ENCODE results near the gene APBB3. TPM values are rescaled to one million over a fixed set of nuclear protein-coding genes. Genes with fewer than 3 reads are reported as not detected.

APBB3 gene
- total RNA-seq, 1 experiment from 2014 or later, result 25.1 TPM

DNA sequence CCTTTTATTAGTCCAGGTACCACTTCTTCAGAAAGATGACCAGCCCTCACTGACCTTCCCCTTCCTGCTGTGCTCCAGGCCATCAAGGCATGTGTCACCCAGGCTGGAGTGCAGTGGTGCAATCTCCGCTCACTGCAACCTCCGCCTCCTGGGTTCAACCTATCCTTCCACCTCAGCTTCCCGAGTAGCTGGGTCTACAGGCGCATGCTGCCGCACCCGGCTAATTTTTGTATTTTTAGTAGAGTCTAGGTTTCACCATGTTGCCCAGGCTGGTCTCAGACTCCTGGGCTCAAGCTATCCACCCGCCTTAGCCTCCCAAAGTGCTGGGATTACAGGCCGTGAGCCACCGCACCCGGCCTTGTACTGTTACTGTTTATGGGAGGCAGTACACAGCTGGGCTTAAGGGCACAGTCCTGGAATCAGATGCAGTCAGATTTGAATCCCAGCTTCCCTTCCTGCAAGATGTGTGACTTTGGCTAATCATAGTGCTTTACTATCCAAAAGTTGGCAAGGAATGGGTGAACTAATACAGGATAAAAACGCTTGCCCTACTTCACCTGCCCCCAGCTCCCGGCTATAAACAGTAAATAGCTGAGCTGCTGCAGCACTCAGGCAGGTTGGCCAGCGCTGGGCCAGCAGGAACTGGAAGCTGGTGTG, 17.4 kb downstream of the APBB3 start:
- peaks cover 93% of the 10 kb centered on the region for H3K36me3 Mint-ChIP-seq (ENCODE audit: insufficient read depth, unreplicated experiment)
- BruUV-seq (replicated peaks), result no TSS peak
- Histone ChIP-seq H3K36me3 (ENCODE audit: control insufficient read depth, insufficient read depth, low read length) (peaks cover 6% of the 10 kb centered on the region), H3K4me1 (peaks cover 13% of the 10 kb centered on the region), H3K9me3 (no peaks in the 10 kb centered on the region), H3K27me3 (replicated peaks; ENCODE audit: control insufficient read depth, insufficient read depth, low read length) (no peaks in the 10 kb centered on the region), H3K4me3 (ENCODE audit: low read depth, low read length) (peak overlapping the region; percentile 13; the same call in 1 of the 2 replicates)
- H3K4me1 Mint-ChIP-seq (ENCODE audit: low read depth, unreplicated experiment), result peaks cover 19% of the 10 kb centered on the region
- ChIA-PET CTCF (interaction anchor here (0.6 to 1.7 kb wide), 15 partner anchors 10 to 200 kb away, joined by 3 to 10 read pairs (median 4); partner anchors contain the start of genes APBB3, CD14, HARS1 and HBEGF), POLR2A (interaction anchor here (0.5 to 2.1 kb wide), 12 partner anchors 10 to 173 kb away, joined by 3 to 30 read pairs (median 4); partner anchors contain the start of genes ANKHD1, APBB3, HARS1 and HARS2)
- intact Hi-C loops (cut with micrococcal nuclease; ENCODE audit: unreplicated experiment), result loop anchor here (1.0 to 2.0 kb wide), 6 partner anchors 10 to 174 kb away; partner anchors contain the start of genes APBB3, CD14, SLC35A4 and SRA1
- peak in 1 of 2 experiments; percentile 28 for DNase-seq
- H3K27me3 Mint-ChIP-seq (ENCODE audit: insufficient read depth, unreplicated experiment), result no peaks in the 10 kb centered on the region
- TF ChIP-seq, protein P1, sequence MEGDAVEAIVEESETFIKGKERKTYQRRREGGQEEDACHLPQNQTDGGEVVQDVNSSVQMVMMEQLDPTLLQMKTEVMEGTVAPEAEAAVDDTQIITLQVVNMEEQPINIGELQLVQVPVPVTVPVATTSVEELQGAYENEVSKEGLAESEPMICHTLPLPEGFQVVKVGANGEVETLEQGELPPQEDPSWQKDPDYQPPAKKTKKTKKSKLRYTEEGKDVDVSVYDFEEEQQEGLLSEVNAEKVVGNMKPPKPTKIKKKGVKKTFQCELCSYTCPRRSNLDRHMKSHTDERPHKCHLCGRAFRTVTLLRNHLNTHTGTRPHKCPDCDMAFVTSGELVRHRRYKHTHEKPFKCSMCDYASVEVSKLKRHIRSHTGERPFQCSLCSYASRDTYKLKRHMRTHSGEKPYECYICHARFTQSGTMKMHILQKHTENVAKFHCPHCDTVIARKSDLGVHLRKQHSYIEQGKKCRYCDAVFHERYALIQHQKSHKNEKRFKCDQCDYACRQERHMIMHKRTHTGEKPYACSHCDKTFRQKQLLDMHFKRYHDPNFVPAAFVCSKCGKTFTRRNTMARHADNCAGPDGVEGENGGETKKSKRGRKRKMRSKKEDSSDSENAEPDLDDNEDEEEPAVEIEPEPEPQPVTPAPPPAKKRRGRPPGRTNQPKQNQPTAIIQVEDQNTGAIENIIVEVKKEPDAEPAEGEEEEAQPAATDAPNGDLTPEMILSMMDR (IDR thresholded peaks at IDR 0.05; ENCODE audit: insufficient read depth in 1 of 2, low read depth in 1 of 2, low read length in 1 of 2, severe bottlenecking in 1 of 2, unreplicated experiment in 1 of 2), result no peak
- no peaks in the 10 kb centered on the region for H3K9me3 Mint-ChIP-seq (ENCODE audit: unreplicated experiment)
- H3K27ac Mint-ChIP-seq (ENCODE audit: unreplicated experiment), result peak overlapping the region; percentile 88
- H3K4me3 Mint-ChIP-seq (ENCODE audit: unreplicated experiment), result peak overlapping the region; percentile 69

DNA sequence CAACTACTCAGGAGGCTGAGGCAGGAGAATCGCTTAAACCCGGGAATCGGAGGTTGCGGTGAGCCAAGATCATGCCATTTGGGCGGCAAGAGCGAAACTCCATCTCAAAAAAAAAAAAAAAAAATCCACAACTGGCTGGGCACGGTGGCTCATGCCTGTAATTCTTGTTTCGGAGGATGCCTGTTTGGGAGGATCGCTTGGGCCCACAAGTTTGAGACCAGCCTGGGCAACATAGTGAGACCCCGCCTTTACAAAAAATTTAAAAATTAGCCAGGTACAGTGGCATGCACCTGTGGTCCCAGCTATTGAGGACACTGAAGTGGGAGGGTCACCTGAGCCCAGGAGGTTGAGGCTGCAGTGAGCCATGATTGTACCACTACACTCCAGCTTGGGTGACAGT, 18.8 kb downstream of the APBB3 start:
- CTCF ChIA-PET, result no interaction called here
- H3K36me3 ChIP-seq (ENCODE audit: control insufficient read depth, insufficient read depth, low read length), result peaks cover 6% of the 10 kb centered on the region

DNA sequence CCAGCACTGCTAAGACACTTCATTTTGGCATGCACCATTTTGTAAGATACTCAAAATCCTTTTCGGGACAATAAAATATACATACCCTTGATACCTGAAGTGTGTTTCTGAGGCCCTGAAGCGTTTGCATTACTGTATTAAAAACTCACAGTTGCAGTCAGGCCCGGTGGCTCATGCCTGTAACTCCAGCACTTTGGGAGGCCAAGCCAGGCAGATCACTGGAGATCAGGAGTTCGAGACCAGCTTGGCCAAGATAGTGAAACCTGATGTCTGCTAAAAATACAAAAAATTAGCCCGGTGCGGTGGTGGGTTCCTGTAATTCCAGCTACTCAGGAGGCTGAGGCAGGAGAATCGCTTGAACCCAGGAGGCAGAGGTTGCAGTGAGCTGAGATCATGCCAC, 19.4 kb downstream of the APBB3 start:
- Histone ChIP-seq H3K9me3 (no peaks in the 10 kb centered on the region), H3K4me3 (ENCODE audit: low read depth, low read length) (no peak overlapping the region), H3K4me1 (peaks cover 13% of the 10 kb centered on the region), H3K27me3 (replicated peaks; ENCODE audit: control insufficient read depth, insufficient read depth, low read length) (no peaks in the 10 kb centered on the region), H3K36me3 (ENCODE audit: control insufficient read depth, insufficient read depth, low read length) (peaks cover 4% of the 10 kb centered on the region)
- Mint-ChIP-seq H3K4me3 (ENCODE audit: unreplicated experiment) (no peak overlapping the region), H3K27ac (ENCODE audit: unreplicated experiment) (peak overlapping the region; percentile 28), H3K9me3 (ENCODE audit: unreplicated experiment) (no peaks in the 10 kb centered on the region), H3K27me3 (ENCODE audit: insufficient read depth, unreplicated experiment) (no peaks in the 10 kb centered on the region), H3K4me1 (ENCODE audit: low read depth, unreplicated experiment) (peaks cover 19% of the 10 kb centered on the region), H3K36me3 (ENCODE audit: insufficient read depth, unreplicated experiment) (peaks cover 92% of the 10 kb centered on the region)
- ChIA-PET POLR2A (interaction anchor here (0.6 kb wide), 1 partner anchor 61 kb away, joined by 6 read pairs; no protein-coding TSS in a partner anchor), CTCF (interaction anchor here (0.6 to 0.7 kb wide), 2 partner anchors 11 to 90 kb away, joined by 3 to 4 read pairs; no protein-coding TSS in a partner anchor)
- TF ChIP-seq, protein P1 (IDR thresholded peaks at IDR 0.05; ENCODE audit: insufficient read depth in 1 of 2, low read depth in 1 of 2, low read length in 1 of 2, severe bottlenecking in 1 of 2, unreplicated experiment in 1 of 2), result no peak
- no peak for DNase-seq
- intact Hi-C loops (cut with micrococcal nuclease; ENCODE audit: unreplicated experiment), result no loop called here
- no TSS peak for BruUV-seq (replicated peaks)

More for the DNA sequence above, 18.8 kb downstream of the APBB3 start:
- TF ChIP-seq, protein P1 (IDR thresholded peaks at IDR 0.05; ENCODE audit: insufficient read depth in 1 of 2, low read depth in 1 of 2, low read length in 1 of 2, severe bottlenecking in 1 of 2, unreplicated experiment in 1 of 2), result no peak
- Histone ChIP-seq H3K27me3 (replicated peaks; ENCODE audit: control insufficient read depth, insufficient read depth, low read length) (no peaks in the 10 kb centered on the region), H3K4me1 (peaks cover 13% of the 10 kb centered on the region), H3K9me3 (no peaks in the 10 kb centered on the region), H3K4me3 (ENCODE audit: low read depth, low read length) (no peak overlapping the region)
- Mint-ChIP-seq H3K27ac (ENCODE audit: unreplicated experiment) (no peak overlapping the region), H3K4me3 (ENCODE audit: unreplicated experiment) (no peak overlapping the region), H3K27me3 (ENCODE audit: insufficient read depth, unreplicated experiment) (no peaks in the 10 kb centered on the region), H3K4me1 (ENCODE audit: low read depth, unreplicated experiment) (peaks cover 19% of the 10 kb centered on the region), H3K9me3 (ENCODE audit: unreplicated experiment) (no peaks in the 10 kb centered on the region), H3K36me3 (ENCODE audit: insufficient read depth, unreplicated experiment) (peaks cover 92% of the 10 kb centered on the region)
- intact Hi-C loops (cut with micrococcal nuclease; ENCODE audit: unreplicated experiment), result loop anchor here (2.0 kb wide), 2 partner anchors 173 kb away; no protein-coding TSS in a partner anchor
- POLR2A ChIA-PET, result no interaction called here
- no peak for DNase-seq
- BruUV-seq (replicated peaks), result no TSS peak
